B cell (primary cell): ENCODE results near the gene ROPN1. TPM values are rescaled to one million over a fixed set of nuclear protein-coding genes. Genes with fewer than 3 reads are reported as not detected.
A peak's percentile ranks its signal among the peaks of the same experiment; 100 is the strongest.

Experiments
- ATAC-seq: fragments of 200-7000 bp; cut with Tn5 transposase; one replicate; pipeline ENCODE4 v1.10.0; 2021; ENCODE audit warnings: low read depth, mild to moderate bottlenecking, moderate number of reproducible peaks, moderate library complexity
- CTCF ChIA-PET: fragments of 350-600 bp; sonication (Branson Sonifier 250); formaldehyde crosslinking; loops from one replicate; lab custom pipeline; 2021; ENCODE audit warnings: antibody characterized with exemption, inconsistent platforms; lab: Charles Lee
- POLR2A ChIA-PET: fragments of 350-600 bp; sonication (Branson Sonifier 250); formaldehyde crosslinking; loops from one replicate; lab custom pipeline; 2021; ENCODE audit warnings: antibody characterized with exemption; lab: Charles Lee
- DNase-seq: peaks from one replicate; pipeline ENCODE4 v3.0.0; 2013
- H2AFZ ChIP-seq: 2 replicates; pipeline ENCODE4 v1.6.1; 2012; ENCODE audit warnings: mild to moderate bottlenecking, low read depth, low read length; ENCODE audit not compliant: insufficient read depth, poor library complexity, severe bottlenecking
- H3K27ac ChIP-seq, 2 donors: 1 replicate in 1 of 2; 2 replicates in 1 of 2; pipeline ENCODE4 v1.5.1; 2012 to 2013; ENCODE audit warnings: low read length in 2 of 2, mild to moderate bottlenecking in 2 of 2, moderate library complexity in 1 of 2
- H3K27me3 ChIP-seq, 4 experiments: fragments of 200-600 bp in 1 of 4; sonication (generic) in 1 of 4; replicated peaks in 1 of 4; 1 replicate in 2 of 4; 2 replicates in 2 of 4; pipeline versions ENCODE4 v1.6.1 to v1.7.0; 2013 to 2016; ENCODE audit warnings: low read length in 3 of 4, mild to moderate bottlenecking in 2 of 4, mixed read lengths in 1 of 4, moderate library complexity in 1 of 4; ENCODE audit not compliant: insufficient read depth in 4 of 4, control insufficient read depth in 3 of 4; ENCODE audit errors: control extremely low read depth in 1 of 4
- H3K36me3 ChIP-seq, 2 experiments: replicated peaks in 1 of 2; 1 replicate in 1 of 2; 2 replicates in 1 of 2; pipeline versions ENCODE4 v1.6.1 to v1.7.1; 2013; ENCODE audit warnings: low read length in 1 of 2; ENCODE audit not compliant: insufficient read depth in 2 of 2, control insufficient read depth in 1 of 2; ENCODE audit errors: control extremely low read depth in 1 of 2, extremely low read depth in 1 of 2
- H3K4me1 ChIP-seq, 2 donors: fragments of 200-600 bp in 1 of 2; sonication (generic) in 1 of 2; 1 replicate in 1 of 2; 2 replicates in 1 of 2; pipeline versions ENCODE4 v1.5.1 to v1.6.1; 2013 to 2017; ENCODE audit warnings: low read length in 2 of 2; ENCODE audit not compliant: control insufficient read depth in 2 of 2, insufficient read depth in 2 of 2
- H3K4me2 ChIP-seq: replicated peaks from 2 replicates; pipeline ENCODE3; 2012; ENCODE audit warnings: mild to moderate bottlenecking, low read depth, low read length; ENCODE audit not compliant: poor library complexity, severe bottlenecking
- H3K4me3 ChIP-seq, 5 experiments: fragments of 200-600 bp in 1 of 5; sonication (generic) in 1 of 5; 1 replicate in 3 of 5; 2 replicates in 2 of 5; pipeline versions ENCODE4 v1.5.1 to v1.7.0; 2011 to 2016; ENCODE audit warnings: low read length in 4 of 5, mild to moderate bottlenecking in 4 of 5, low read depth in 2 of 5, control low read depth in 1 of 5, moderate library complexity in 1 of 5; ENCODE audit not compliant: insufficient read depth in 1 of 5; ENCODE audit errors: control extremely low read depth in 1 of 5, extremely low read depth in 1 of 5
- H3K79me2 ChIP-seq: fragments of 200-600 bp; sonication (generic); one replicate; pipeline ENCODE4 v1.6.0; 2016; ENCODE audit warnings: low read length; ENCODE audit not compliant: control insufficient read depth, insufficient read depth
- H3K9ac ChIP-seq: fragments of 200-600 bp; sonication (generic); 2 replicates; pipeline ENCODE4 v1.6.1; 2017; ENCODE audit warnings: mild to moderate bottlenecking, low read length, moderate library complexity
- H3K9me3 ChIP-seq, 3 donors: one replicate each; pipeline versions ENCODE4 v1.6.1 to v1.7.1; 2013; ENCODE audit warnings: low read length in 2 of 3; ENCODE audit not compliant: control insufficient read depth in 2 of 3, insufficient read depth in 1 of 3; ENCODE audit errors: control extremely low read depth in 1 of 3
- H4K20me1 ChIP-seq: 2 replicates; pipeline ENCODE4 v1.6.0; 2012; ENCODE audit warnings: mild to moderate bottlenecking, low read length; ENCODE audit not compliant: insufficient read depth, control insufficient read depth, poor library complexity, severe bottlenecking
- H3K27ac Mint-ChIP-seq: one replicate; pipeline ENCODE4 v1.8.0; 2021; ENCODE audit warnings: mixed read lengths
- H3K27me3 Mint-ChIP-seq: one replicate; pipeline ENCODE4 v1.8.0; 2021; ENCODE audit warnings: mixed read lengths
- H3K4me1 Mint-ChIP-seq: one replicate; pipeline ENCODE4 v1.8.0; 2021; ENCODE audit warnings: mixed read lengths
- H3K4me3 Mint-ChIP-seq: one replicate; pipeline ENCODE4 v1.8.0; 2021; ENCODE audit warnings: mixed read lengths
- H3K9me3 Mint-ChIP-seq: one replicate; pipeline ENCODE4 v1.8.0; 2022; ENCODE audit warnings: mixed read lengths; ENCODE audit not compliant: insufficient read depth
- EZH2 ChIP-seq: IDR thresholded peaks from 2 replicates; pipeline ENCODE4 v1.6.1; 2012; ENCODE audit warnings: borderline replicate concordance, low read depth, mild to moderate bottlenecking, moderate library complexity, low read length; ENCODE audit not compliant: insufficient read depth, poor library complexity, severe bottlenecking
- WGBS: methylation state at CpG from one replicate; pipeline ENCODE4 v1.1.5; 2013; ENCODE audit warnings: missing lambda C conversion rate; ENCODE audit not compliant: insufficient coverage; 5-methylcytosine and 5-hydroxymethylcytosine counted together
- intact Hi-C: fragments of 100-400 bp; cut with micrococcal nuclease; formaldehyde crosslinking; loops from one replicate; pipeline ENCODE4 v1.10.0; 2022
- polyA plus RNA-seq: library from polyadenylated mRNA; depleted of rRNA; stranded (reverse); fragments of >200 nt; gene quantifications from 2 replicates; pipeline ENCODE4 v1.2.3, GENCODE V29; 2012
- total RNA-seq, 2 donors: library from RNA; stranded (reverse); fragments of 120-200 nt in 1 of 2; gene quantifications; 1 replicate in 1 of 2; 2 replicates in 1 of 2; pipeline versions ENCODE4 v1.2.3 to v1.2.4, GENCODE V29; 2013 to 2022
- TF ChIP-seq, protein P1 (sequence below): fragments of 200-600 bp; IDR thresholded peaks from one replicate; pipeline ENCODE4 v1.8.0; 2022; ENCODE audit warnings: antibody characterized with exemption, mild to moderate bottlenecking

ROPN1 gene
- total and polyA plus RNA-seq, 2 donors (not counting 1 experiment from before 2014, with no cell fraction given) = not detected

DNA sequence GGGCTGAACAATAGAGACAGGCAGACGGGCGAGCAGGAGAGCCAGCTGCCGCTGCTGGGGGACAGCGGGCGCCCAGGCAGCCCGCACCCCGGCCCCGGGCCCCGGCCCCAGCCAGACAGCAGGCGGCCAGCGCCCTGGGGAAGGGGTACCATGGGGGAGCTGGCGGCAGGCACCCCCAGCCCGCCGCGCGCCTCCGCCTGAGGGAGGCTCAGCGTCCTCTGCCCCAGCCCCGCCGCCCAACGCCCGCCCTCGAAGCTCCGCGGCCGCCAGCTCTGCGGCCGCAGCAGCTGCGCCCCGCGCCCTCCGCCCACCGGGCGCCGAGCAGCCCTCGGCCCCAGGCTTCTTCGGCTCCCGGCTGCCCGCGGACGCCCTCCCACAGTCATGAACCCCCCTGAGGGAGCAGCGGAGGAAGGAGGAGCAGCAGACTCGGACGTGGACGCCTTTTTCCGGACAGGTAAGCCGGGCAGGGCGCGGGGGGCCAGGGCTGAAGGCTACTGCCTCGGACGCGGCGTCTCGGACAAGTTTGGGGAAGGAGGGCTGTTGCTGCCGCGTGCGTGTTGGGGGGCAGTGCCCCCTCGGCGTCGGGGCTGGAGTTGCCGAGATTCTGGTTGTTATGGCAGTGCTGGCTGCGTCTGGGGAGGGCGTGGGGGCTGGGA lies 41.6 kb upstream of the ROPN1 start, which contains the start of gene KALRN:
TSS of gene KALRN (plus strand) at position 10 of the 656 bp plus-strand sequence.
- peak within 1 kb of the TSS; percentile 92 for H3K4me2 ChIP-seq
- intact Hi-C loops = no loop called here
- Mint-ChIP-seq H3K27ac (no peak within 1 kb of the TSS), H3K4me1 (peaks cover 15% of the 10 kb centered on the region), H3K27me3 (peaks cover 42% of the 10 kb centered on the region), H3K4me3 (peak within 1 kb of the TSS; percentile 83), H3K9me3 (peaks cover 4% of the 10 kb centered on the region)
- peak within 1 kb of the TSS; percentile 75 for H2AFZ ChIP-seq
- no peaks in the 10 kb centered on the region for H3K36me3 ChIP-seq
- CTCF ChIA-PET = interaction anchor here (0.6 to 1.8 kb wide), 6 partner anchors 10 to 92 kb away, joined by 3 to 8 read pairs (median 3); no protein-coding TSS in a partner anchor
- POLR2A ChIA-PET = no interaction called here
- peak; percentile 21 for ATAC-seq
- H3K4me1 ChIP-seq = peaks cover 8 to 13% of the 10 kb centered on the region in 2 donors
- no peaks in the 10 kb centered on the region for H4K20me1 ChIP-seq
- peaks cover 0 to 59% (median 40%) of the 10 kb centered on the region in 4 experiments for H3K27me3 ChIP-seq
- peak within 1 kb of the TSS in 4 of 5 experiments; percentile 11 to 57 (median 44) for H3K4me3 ChIP-seq
- no peaks in the 10 kb centered on the region for H3K79me2 ChIP-seq
- TF ChIP-seq, protein P1, sequence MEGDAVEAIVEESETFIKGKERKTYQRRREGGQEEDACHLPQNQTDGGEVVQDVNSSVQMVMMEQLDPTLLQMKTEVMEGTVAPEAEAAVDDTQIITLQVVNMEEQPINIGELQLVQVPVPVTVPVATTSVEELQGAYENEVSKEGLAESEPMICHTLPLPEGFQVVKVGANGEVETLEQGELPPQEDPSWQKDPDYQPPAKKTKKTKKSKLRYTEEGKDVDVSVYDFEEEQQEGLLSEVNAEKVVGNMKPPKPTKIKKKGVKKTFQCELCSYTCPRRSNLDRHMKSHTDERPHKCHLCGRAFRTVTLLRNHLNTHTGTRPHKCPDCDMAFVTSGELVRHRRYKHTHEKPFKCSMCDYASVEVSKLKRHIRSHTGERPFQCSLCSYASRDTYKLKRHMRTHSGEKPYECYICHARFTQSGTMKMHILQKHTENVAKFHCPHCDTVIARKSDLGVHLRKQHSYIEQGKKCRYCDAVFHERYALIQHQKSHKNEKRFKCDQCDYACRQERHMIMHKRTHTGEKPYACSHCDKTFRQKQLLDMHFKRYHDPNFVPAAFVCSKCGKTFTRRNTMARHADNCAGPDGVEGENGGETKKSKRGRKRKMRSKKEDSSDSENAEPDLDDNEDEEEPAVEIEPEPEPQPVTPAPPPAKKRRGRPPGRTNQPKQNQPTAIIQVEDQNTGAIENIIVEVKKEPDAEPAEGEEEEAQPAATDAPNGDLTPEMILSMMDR = peak; percentile 45
- TF ChIP-seq EZH2 = peak; percentile 67
- H3K27ac ChIP-seq = no peak within 1 kb of the TSS
- whole genome bisulfite sequencing = 3% methylated on average over 63 of the region's 63 CpGs
- peak within 1 kb of the TSS; percentile 52 for H3K9ac ChIP-seq
- DNase-seq = peak; percentile 20
- H3K9me3 ChIP-seq = peaks cover 0 to 3% (median 3%) of the 10 kb centered on the region in 3 donors

DNA sequence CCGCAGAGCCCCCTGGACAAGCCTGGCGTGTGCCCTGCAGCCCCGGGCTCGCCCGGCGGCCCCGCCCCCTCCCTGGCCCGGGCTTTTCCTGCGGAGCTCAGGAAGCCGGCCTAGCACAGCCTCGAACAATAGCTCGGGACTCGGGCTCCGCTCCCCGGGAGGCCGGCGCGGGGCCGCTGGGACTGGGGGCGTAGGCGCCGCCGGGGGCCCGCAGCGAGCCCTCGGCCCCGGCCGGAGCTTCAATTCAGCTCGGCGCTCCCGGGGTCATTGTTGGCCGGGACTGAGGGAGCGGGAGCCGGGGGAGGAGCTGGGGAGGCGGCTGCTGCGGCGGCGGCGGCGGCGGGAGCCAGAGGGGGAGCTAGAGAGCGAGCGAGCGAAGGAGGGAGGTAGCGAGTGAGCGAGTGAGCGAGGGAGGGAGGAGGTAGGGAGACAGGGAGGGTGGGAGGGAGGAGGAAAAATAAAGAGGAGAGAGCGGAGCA lies 41.0 kb upstream of the ROPN1 start:
- Histone ChIP-seq H3K36me3 (no peaks in the 10 kb centered on the region), H2AFZ (peak overlapping the region; percentile 75), H3K4me2 (peak overlapping the region; percentile 92), H3K9ac (peak overlapping the region; percentile 52), H3K4me3 (peak overlapping the region in 3 of 5 experiments; percentile 43 to 57 (median 45)), H4K20me1 (no peaks in the 10 kb centered on the region), H3K79me2 (no peaks in the 10 kb centered on the region), H3K9me3 (peaks cover 0 to 3% (median 3%) of the 10 kb centered on the region in 3 donors), H3K27me3 (peaks cover 0 to 54% (median 40%) of the 10 kb centered on the region in 4 experiments), H3K27ac (no peak overlapping the region), H3K4me1 (peaks cover 8 to 13% of the 10 kb centered on the region in 2 donors)
- ChIA-PET POLR2A (no interaction called here), CTCF (interaction anchor here (0.6 to 1.8 kb wide), 7 partner anchors 10 to 91 kb away, joined by 3 to 8 read pairs (median 3); no protein-coding TSS in a partner anchor)
- intact Hi-C loops = no loop called here
- H3K27me3 Mint-ChIP-seq = peaks cover 42% of the 10 kb centered on the region
- peaks cover 4% of the 10 kb centered on the region for H3K9me3 Mint-ChIP-seq
- H3K4me3 Mint-ChIP-seq = peak overlapping the region; percentile 48
- H3K4me1 Mint-ChIP-seq = peaks cover 15% of the 10 kb centered on the region
- ATAC-seq (peak; percentile 74), DNase-seq (peak; percentile 61)
- H3K27ac Mint-ChIP-seq = no peak overlapping the region
- WGBS = under 1% methylated on average over 48 of the region's 48 CpGs
- TF ChIP-seq, protein P1 = peak; percentile 69
- no peak for TF ChIP-seq EZH2
